ENCODE results near the gene MAP3K13.

MAP3K13 gene

GRCh38 chr3:185490241-185490640 lies 127.3 kb downstream of the MAP3K13 start:
- intact Hi-C loops (cut with DNase I), result loop anchor here (10.0 kb wide), 1 partner anchor 65 kb away; the partner anchor contains the start of gene LIPH
- DNase-seq, result no peak

- peak; percentile 89 to 99 (median 94) for DNase-seq
- intact Hi-C loops (cut with DNase I), result loop anchor here (5.0 to 10.0 kb wide), 2 partner anchors 56 to 136 kb away; partner anchors contain the start of genes LIPH and MAP3K13
Observed at GRCh38 chr3:185498503-185499396, 135.8 kb downstream of the MAP3K13 start, which contains the start of gene TMEM41A. Gene TMEM41A, minus strand, starts transcription at chr3:185499035. Its CDS starts 74 bp downstream, at chr3:185498961.

GRCh38 chr3:185502987-185503386 lies 140.1 kb downstream of the MAP3K13 start:
- no peak for DNase-seq
- intact Hi-C loops (cut with DNase I), result no loop called here

- no peak for DNase-seq
- intact Hi-C loops (cut with DNase I), result no loop called here
Observed at GRCh38 chr3:185503521-185503920, 140.6 kb downstream of the MAP3K13 start.

DNA sequence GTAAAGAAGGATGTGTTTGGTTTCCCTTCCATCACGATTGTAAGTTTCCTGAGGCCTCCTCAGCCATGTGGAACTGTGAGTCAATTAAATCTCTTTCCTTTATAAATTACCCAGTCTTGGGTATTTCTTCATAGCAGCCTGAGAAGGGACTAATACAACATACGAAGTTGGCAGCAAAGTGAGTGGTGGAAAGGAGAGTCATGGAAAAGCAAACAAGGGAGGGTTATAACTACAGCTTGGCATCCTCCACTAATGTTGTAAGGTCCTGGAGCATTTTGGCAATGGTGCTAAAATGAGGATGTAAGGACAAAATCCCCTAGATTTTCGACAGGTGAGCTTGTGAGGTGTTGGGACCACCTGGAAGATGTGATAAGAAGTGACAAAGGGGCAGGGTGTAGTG lies 141.7 kb downstream of the MAP3K13 start:
- DNase-seq, result no peak
- intact Hi-C loops (cut with DNase I), result no loop called here

DNA sequence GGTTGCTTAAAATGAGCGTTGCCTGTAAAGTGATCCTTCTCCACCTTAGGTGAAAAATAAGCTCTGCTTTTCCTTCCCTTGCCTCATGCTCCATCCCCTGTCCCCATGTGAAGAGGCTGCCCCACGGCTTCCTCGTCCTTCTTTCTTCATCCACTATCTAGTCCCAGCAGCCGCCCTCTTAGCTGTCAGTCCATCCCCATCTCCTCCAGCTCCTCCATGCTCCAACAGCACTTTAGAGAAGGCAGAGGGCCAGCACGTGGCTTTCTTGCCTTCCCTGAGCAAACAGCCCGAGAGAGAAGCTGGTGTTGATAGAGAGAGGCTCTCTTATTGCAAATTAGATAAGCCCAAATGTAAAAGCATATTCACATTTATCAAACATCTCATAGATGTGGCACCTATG lies 144.9 kb downstream of the MAP3K13 start:
- DNase-seq, result no peak
- intact Hi-C loops (cut with DNase I), result no loop called here

DNA sequence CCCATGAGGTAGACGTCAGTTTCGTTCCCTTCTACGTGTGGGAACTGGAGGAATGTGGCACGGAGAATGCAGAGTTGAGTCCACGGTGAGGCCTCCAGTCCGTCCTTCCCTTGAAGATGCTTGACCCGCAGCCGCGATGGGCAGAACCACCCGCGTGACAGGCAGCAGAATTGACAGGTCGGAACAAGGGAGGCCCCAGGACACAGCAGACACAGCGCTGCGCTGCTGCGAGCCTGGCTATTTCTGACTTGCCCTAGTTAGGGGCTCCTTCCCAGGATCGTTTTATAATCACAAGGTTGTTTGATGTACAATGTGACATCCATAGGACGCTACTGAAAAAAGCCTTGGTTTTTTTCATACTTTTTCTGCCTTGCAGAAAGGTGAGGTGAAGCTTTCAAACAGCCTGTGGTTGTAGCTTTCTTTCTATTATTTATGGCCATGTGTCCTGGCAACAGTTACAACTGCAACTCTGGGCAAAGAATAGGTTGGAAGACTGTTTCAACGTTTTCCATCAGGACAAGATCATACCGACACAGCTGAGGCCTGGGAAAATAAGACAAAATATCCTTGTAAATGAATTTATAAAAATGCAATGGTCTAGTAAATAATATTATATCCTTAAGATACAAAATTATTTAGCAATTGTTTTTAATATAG lies 145.5 kb downstream of the MAP3K13 start:
- peak in 2 of 10 donors; percentile 3 to 81 for DNase-seq
- intact Hi-C loops (cut with DNase I), result no loop called here

GRCh38 chr3:185511711-185512110 lies 148.8 kb downstream of the MAP3K13 start:
- intact Hi-C loops (cut with DNase I), result no loop called here
- no peak for DNase-seq

GRCh38 chr3:185517387-185518130 lies 154.6 kb downstream of the MAP3K13 start:
- DNase-seq, result no peak
- intact Hi-C loops (cut with DNase I), result no loop called here

- no peak for DNase-seq
- intact Hi-C loops (cut with DNase I), result no loop called here
Observed at GRCh38 chr3:185519021-185519420, 156.1 kb downstream of the MAP3K13 start.

- intact Hi-C loops (cut with DNase I), result no loop called here
- DNase-seq, result no peak
Observed at GRCh38 chr3:185521349-185522138, 158.6 kb downstream of the MAP3K13 start.

- intact Hi-C loops (cut with DNase I), result no loop called here
- DNase-seq, result no peak
Observed at GRCh38 chr3:185526349-185526951, 163.5 kb downstream of the MAP3K13 start.

DNA sequence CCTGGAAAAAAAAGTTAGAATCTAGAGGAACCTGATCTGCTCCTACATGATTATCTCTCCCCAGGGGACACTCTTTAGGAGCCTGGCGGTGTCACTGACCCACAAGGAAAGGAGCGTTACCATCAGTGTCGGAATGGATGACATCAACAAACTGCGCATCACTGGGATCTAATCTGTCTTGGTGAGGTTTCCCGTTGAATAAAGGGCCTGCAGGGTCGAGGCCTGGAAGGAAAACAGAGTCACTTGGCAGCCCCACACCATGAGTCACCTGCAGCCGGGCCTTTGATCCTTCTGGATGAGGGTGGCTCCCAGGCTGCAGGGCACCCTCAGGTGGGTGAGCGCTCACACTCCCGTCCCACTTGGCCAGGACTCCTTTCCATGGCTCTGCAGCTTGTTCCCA lies 164.4 kb downstream of the MAP3K13 start:
- no peak for DNase-seq
- intact Hi-C loops (cut with DNase I), result no loop called here

GRCh38 chr3:185528532-185528931 lies 165.6 kb downstream of the MAP3K13 start:
- no peak for DNase-seq
- intact Hi-C loops (cut with DNase I), result no loop called here

- no peak for DNase-seq
- intact Hi-C loops (cut with DNase I), result no loop called here
Observed at GRCh38 chr3:185530856-185531255, 167.9 kb downstream of the MAP3K13 start.

- no peak for DNase-seq
- intact Hi-C loops (cut with DNase I), result no loop called here
Observed at GRCh38 chr3:185532901-185533300, 170.0 kb downstream of the MAP3K13 start.

GRCh38 chr3:185534511-185534910 lies 171.6 kb downstream of the MAP3K13 start:
- DNase-seq, result no peak
- intact Hi-C loops (cut with DNase I), result no loop called here

GRCh38 chr3:185537369-185537970 lies 174.5 kb downstream of the MAP3K13 start:
- intact Hi-C loops (cut with DNase I), result no loop called here
- no peak for DNase-seq
